Measurements from ENCODE around the gene CSH2. TPM values are rescaled to one million over a fixed set of nuclear protein-coding genes. Genes with fewer than 3 reads are reported as not detected.
A peak's percentile ranks its signal among the peaks of the same experiment; 100 is the strongest.
"Not testable (repeated sequence)": the region's sequence is repeated elsewhere in the genome, so short reads cannot be mapped to it uniquely, and the experiment has no call there.

The CSH2 gene
- not detected for polyA plus RNA-seq (2013, experiment 1 of 2; ENCODE audit: insufficient read length)
- not detected for polyA plus RNA-seq (2013, experiment 2 of 2; ENCODE audit: insufficient read length)

GRCh38 chr17:63873577-63873976 lies at the start of gene CSH2:
Gene CSH2 (minus strand): TSS chr17:63873677. CDS start chr17:63873614, 63 bp downstream.
- not testable (repeated sequence) for DNase-seq

GRCh38 chr17:63922402-63922801 lies 48.9 kb upstream of the CSH2 start:
- DNase-seq = not testable (repeated sequence)

DNA sequence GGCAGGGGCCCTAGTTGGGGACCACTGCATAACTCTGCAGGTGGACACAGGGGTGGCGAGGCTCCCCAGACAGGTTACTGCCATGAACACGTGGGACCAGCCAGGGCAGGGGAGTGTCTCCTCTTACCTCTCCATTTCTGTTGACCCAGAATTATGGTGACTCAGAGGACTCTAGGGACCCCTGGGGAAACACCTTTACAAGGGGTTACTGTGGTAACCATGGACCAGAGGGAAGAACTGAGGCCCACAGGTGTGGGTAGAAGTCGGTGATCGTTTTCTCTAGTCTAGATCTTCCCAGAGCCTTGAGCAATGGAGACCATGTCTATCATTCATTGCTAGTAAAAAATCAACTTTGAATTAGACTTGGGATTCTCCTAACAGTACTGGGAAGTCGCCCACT lies 47.3 kb upstream of the CSH2 start:
- not testable (repeated sequence) for DNase-seq

- not testable (repeated sequence) for DNase-seq
These were observed 46.6 kb upstream of the CSH2 start for GRCh38 chr17:63920050-63920449.

GRCh38 chr17:63919311-63919723 lies 45.8 kb upstream of the CSH2 start:
- peak; percentile 61 for DNase-seq

DNA sequence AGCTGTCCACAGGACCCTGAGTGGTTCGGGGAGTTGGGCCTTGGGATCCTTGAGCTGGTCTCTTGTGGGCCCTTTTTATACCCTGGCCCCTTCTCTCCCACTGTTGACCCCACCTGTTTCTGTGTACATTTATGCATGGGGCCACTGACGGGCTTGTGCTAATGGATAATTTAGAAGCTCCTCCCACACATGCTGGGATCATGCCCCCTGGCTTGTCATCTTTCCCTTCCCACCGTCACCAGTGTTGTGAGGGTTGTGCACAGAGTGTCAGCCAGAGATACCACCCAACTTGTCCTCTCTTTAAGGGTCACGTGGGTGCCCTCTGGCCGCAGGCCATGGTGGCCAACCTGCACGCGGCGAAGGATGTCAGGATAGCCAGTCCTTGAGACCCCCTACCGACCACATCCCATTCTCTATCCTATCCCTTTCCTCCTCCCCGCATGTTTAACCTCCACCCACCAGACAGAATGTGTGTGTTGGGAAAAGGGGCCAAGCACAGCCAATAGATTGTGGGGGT lies 45.4 kb upstream of the CSH2 start, which contains the start of gene GH1:
Gene GH1, minus strand, starts transcription at position 51 of the 517 bp plus-strand sequence. CDS start 63 bp downstream, outside the sequence.
- DNase-seq = not testable (repeated sequence)

DNA sequence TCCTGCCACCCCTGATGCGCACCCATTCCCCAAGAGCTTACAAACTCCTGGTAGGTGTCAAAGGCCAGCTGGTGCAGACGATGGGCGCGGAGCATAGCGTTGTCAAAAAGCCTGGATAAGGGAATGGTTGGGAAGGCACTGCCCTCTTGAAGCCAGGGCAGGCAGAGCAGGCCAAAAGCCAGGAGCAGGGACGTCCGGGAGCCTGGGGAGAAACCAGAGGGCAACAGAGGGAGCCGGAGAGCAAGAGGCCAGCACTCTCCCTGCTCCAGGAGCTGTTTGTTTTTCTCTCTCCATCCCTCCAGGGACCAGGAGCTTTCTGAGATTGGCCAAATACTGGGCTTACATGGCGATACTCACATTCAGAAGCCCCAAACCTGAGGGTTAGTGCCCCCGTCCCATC lies 44.8 kb upstream of the CSH2 start:
- no peak for DNase-seq

- no peak for DNase-seq
These were observed 44.2 kb upstream of the CSH2 start for GRCh38 chr17:63917646-63918045.

GRCh38 chr17:63917206-63917605 lies 43.7 kb upstream of the CSH2 start:
- not testable (repeated sequence) for DNase-seq

DNA sequence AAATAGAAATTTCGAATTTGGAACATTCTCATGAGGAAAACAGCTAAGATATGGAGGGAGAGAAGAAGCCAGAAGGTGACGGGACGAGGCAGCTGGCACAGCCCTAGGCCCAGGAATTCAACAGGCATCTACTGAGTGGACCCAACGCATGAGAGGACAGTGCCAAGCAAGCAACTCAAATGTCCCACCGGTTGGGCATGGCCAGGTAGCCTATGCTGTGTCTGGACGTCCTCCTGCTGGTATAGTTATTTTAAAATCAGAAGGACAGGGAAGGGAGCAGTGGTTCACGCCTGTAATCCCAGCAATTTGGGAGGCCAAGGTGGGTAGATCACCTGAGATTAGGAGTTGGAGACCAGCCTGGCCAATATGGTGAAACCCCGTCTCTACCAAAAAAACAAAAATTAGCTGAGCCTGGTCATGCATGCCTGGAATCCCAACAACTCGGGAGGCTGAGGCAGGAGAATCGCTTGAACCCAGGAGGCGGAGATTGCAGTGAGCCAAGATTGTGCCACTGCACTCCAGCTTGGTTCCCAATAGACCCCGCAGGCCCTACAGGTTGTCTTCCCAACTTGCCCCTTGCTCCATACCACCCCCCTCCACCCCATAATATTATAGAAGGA lies 43.2 kb upstream of the CSH2 start:
- no peak for DNase-seq

GRCh38 chr17:63915753-63916152 lies 42.3 kb upstream of the CSH2 start:
- DNase-seq = not testable (repeated sequence)

- DNase-seq = no peak
These were observed 41.0 kb upstream of the CSH2 start for GRCh38 chr17:63914471-63914870.

DNA sequence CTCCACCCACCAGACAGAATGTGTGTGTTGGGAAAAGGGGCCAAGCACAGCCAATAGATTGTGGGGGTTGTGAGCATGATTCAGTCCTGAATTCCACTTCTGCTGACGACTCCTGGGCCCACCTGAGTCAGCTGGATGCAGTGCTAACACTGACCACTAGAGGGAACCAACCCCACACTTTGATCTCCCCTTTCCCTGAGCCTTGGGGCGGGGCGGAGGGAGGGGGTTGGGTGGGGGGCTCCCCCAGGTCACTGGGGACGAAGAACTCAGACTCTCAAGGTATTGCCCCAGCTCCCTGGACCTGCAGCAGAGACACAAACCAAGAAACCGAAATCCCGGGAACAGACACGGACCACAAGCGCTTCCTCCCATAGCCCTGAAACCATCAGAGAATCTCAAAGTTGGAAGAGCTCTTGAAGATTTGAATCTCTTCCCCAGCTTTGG lies 38.2 kb upstream of the CSH2 start:
- DNase-seq = peak; percentile 26

- no peak for DNase-seq
These were observed 37.7 kb upstream of the CSH2 start, which contains the start of gene CSHL1 for GRCh38 chr17:63911041-63911635. Gene CSHL1 (minus strand): TSS chr17:63911258. CDS start chr17:63911196, 62 bp downstream.

DNA sequence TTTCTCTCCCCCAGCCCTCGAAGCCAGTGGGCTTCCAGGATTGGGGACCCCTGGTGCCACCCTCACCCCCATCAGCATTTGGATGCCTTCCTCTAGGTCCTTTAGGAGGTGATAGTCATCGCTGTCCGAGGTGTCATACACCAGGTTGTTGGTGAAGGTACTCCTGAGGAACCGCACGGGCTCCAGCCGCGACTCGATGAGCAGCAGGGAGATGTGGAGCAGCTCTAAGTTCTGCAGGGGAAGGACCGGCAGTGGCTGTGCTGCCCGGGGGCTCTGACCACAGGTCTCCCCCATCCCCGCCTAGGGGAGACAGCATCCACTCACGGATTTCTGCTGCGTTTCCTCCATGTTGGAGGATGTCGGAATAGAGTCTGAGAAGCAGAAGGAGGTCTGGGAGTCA lies 36.6 kb upstream of the CSH2 start:
- DNase-seq = no peak

- not testable (repeated sequence) for DNase-seq
These were observed 36.1 kb upstream of the CSH2 start for GRCh38 chr17:63909586-63909985.

DNA sequence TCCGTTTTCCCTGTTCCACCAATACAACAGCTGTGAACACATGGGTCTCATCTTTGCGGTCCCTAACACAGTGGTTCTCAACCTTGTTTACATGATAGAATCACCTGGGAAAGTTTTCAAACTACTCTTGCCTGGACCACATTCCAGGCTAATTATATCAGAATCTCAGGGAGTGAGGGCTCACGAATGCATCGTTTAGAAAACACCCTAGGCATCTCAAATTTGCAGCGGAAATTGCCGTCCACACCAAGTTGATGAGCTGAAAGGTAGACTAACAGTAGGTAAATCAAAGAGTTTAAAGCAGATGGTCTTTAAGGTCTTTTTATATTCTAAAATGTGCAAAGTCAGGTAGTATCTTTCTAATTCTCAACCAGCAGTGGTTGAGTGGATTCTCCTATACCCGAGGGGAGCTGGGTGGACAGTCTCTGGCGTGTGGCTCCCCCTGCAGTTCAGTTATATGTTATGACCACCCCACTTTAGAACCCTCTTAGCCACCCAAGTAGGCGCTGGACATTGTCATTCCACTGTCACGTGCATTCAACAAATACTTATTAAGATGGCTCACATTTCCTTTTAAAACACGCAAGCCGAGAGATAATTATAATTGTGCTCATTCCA lies 33.8 kb upstream of the CSH2 start:
- DNase-seq = peak; percentile 11

GRCh38 chr17:63904796-63905195 lies 31.3 kb upstream of the CSH2 start:
- DNase-seq = not testable (repeated sequence)

- DNase-seq = not testable (repeated sequence)
These were observed 30.3 kb upstream of the CSH2 start for GRCh38 chr17:63903787-63904201.

GRCh38 chr17:63901971-63902370 lies 28.5 kb upstream of the CSH2 start:
- DNase-seq = not testable (repeated sequence)

DNA sequence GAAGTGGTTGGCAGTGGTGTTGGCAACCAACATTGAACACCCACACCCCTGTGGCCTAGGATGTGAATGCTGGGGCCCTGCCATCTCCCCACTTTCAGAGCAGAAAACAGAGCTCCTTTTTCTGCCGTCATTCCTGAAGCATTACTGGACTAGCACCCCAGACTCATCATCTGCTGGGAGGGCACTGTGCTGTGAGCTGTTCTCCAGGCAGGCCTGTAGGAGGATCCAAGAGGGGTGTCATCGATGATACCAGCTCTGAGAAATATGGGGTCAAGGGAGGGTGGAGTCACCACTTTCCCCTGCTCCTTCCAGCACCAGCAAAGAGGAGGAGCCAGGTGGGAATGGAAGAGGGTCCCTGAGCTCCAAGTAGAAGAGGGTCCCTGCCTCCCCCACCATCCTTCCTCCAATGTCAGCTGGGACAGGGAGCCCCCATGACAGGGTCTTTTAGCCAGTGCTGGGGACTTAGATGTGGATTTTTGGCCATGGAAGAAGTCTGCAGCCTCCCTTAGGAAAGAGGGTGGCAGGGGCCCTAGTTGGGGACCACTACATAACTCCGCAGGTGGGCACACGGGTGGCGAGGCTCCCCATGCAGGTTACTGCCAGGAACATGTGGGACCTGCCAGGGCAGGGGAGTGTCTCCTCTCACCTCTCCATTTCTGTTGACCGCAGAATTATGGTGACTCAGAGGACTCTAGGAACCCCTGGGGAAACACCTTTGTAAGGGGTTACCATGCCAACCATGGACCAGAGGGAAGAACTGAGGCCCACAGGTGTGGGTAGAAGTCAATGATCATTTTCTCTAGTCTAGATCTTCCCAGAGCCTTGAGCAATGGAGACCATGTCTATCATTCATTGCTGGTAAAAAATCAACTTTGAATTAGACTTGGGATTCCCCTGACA lies 25.7 kb upstream of the CSH2 start:
- DNase-seq = not testable (repeated sequence)
